Measurements from ENCODE around the gene C2orf81. TPM values are rescaled to one million over a fixed set of nuclear protein-coding genes. Genes with fewer than 3 reads are reported as not detected.
"Not testable (repeated sequence)": the region's sequence is repeated elsewhere in the genome, so short reads cannot be mapped to it uniquely, and the experiment has no call there.

The C2orf81 gene
- total RNA-seq, 1 donor from 2014 or later = 0.62 TPM

GRCh38 chr2:74423231-74424095 is 2.0 kb upstream of the C2orf81 start:
- no peak for DNase-seq

GRCh38 chr2:74420443-74421103 is 846 bp downstream of the C2orf81 start:
- not testable (repeated sequence) for DNase-seq

- no peak for DNase-seq
Measured at GRCh38 chr2:74420006-74420405, 1.4 kb downstream of the C2orf81 start.

GRCh38 chr2:74419345-74419744 is 2.1 kb downstream of the C2orf81 start:
- no peak for DNase-seq

- DNase-seq = no peak
Measured at GRCh38 chr2:74418312-74418711, 3.1 kb downstream of the C2orf81 start.

DNA sequence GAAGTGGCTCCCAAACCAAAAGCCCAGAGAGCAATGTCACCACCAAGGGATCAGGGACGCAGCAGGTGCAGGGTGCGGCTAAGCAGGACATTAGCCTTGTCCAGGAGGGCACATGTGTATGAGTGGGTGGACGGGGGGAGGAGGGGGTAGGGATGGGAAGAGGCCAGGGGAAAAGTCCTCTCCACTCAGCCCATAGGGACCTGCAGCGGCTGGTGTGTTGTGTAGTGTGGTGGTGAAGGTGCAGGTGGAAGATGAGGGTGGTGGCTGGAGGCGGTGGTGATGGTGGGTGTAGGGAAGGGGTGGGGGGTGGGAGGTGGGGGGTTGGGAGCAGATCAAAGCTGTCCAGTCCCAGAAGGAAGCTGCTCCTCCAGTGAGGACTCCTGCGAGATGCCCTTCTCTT is 3.7 kb downstream of the C2orf81 start:
- DNase-seq = no peak

- DNase-seq = no peak
Measured at GRCh38 chr2:74417197-74417596, 4.2 kb downstream of the C2orf81 start.

GRCh38 chr2:74416778-74417177 is 4.6 kb downstream of the C2orf81 start:
- no peak for DNase-seq

GRCh38 chr2:74415762-74416395 is 5.5 kb downstream of the C2orf81 start:
- DNase-seq = no peak

GRCh38 chr2:74414881-74415761 is 6.3 kb downstream of the C2orf81 start:
- no peak for DNase-seq

GRCh38 chr2:74414441-74414840 is 7.0 kb downstream of the C2orf81 start:
- DNase-seq = no peak

- DNase-seq = no peak
Measured at GRCh38 chr2:74413001-74413698, 8.3 kb downstream of the C2orf81 start.

GRCh38 chr2:74407682-74408081 is 13.7 kb downstream of the C2orf81 start:
- no peak for DNase-seq

DNA sequence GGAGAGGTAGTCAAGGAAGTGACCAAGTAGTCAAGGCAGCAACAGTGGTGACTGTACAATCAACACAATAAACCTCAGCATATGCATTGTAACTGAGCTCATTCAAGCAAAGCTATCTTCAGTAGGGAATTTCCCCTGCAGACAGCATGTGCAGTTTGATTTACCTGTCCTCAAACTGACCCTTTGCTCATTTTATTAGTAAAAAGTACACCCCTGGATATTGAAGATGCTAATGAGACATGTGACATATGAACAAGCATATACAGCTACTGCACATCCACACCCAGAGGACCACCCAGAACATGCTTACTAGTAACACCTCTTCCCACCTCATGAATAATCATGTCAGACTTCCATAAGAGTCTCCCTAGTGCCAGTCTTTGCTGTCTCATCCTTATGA is 15.4 kb downstream of the C2orf81 start:
- no peak for DNase-seq

GRCh38 chr2:74401891-74402290 is 19.5 kb downstream of the C2orf81 start:
- no peak for DNase-seq

- no peak for DNase-seq
Measured at GRCh38 chr2:74399785-74400184, 21.6 kb downstream of the C2orf81 start.

GRCh38 chr2:74396149-74396548 is 25.3 kb downstream of the C2orf81 start:
- no peak for DNase-seq

DNA sequence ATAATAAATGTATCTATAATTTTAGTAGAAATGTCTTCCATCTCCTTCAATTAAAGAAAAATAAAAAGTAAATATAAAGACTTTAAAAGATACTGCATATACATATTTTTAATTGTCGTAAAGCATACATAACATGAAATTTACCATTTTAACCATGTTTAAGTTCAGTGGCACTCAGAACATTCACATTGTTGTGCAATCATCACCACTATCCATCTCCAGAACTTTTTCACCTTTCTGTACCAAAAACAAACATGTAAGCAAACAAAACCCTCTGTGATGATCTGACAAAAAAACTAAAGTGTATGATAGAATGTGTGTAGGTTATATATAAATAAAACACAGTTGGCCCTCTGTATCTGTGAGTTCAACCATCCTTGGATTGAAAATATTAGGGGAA is 27.9 kb downstream of the C2orf81 start:
- no peak for DNase-seq

GRCh38 chr2:74392449-74392743 is 29.0 kb downstream of the C2orf81 start:
- no peak for DNase-seq

- peak; percentile 89 for DNase-seq
Measured at GRCh38 chr2:74391580-74392448, 29.6 kb downstream of the C2orf81 start.

DNA sequence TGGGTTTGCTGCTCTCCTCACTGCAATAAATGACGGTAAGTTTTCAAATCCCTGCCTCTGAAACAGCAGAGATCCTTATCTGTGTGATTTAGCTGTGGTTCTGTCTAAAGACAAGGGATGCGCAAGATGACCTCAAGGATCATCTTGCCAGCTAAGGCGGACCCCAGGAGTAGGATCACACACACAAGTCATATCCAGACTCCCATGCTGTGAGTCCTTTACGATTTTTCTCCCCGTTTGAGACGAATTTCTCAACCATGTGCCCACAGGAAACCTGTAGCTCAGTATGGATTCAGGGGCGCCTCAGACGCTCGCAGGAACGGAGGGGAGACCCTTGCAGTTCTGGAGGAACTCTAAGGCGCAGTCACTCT is 30.2 kb downstream of the C2orf81 start:
- DNase-seq = no peak

All from occipital lobe (tissue), 2 donors.